HG03103 (cell line): ENCODE measurements around the gene ZBTB7B.

Source experiments
- ATAC-seq: cut with Tn5 transposase; IDR thresholded peaks from one replicate; pipeline ENCODE4 v1.9.1; 2021; ENCODE audit warnings: low read depth; ENCODE audit not compliant: unreplicated experiment

The ZBTB7B gene

DNA sequence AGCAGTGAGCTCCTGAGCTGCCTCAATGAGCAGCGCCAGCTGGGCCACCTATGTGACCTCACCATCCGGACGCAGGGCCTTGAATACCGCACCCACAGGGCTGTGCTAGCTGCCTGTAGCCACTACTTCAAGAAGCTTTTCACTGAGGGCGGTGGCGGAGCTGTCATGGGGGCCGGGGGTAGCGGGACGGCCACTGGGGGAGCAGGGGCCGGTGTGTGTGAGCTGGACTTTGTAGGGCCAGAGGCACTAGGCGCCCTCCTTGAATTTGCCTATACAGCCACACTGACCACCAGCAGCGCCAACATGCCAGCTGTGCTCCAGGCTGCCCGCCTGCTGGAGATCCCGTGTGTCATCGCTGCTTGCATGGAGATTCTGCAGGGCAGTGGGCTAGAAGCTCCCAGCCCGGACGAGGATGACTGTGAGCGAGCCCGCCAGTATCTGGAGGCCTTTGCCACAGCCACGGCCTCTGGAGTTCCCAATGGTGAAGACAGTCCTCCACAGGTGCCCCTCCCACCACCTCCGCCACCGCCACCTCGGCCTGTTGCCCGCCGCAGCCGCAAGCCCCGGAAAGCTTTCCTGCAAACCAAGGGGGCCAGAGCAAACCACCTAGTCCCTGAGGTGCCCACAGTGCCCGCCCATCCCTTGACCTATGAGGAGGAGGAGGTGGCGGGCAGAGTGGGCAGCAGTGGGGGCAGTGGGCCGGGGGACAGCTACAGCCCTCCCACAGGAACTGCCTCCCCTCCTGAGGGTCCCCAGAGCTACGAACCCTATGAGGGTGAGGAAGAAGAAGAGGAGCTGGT, 12.3 kb downstream of the ZBTB7B start:
- ATAC-seq = no peak

- ATAC-seq = no peak
Observed at GRCh38 chr1:155015527-155016230, 13.1 kb downstream of the ZBTB7B start.

GRCh38 chr1:155016231-155016831, 13.7 kb downstream of the ZBTB7B start:
- ATAC-seq = no peak

- peak; percentile 78 for ATAC-seq
Observed at GRCh38 chr1:155017041-155017945, 14.7 kb downstream of the ZBTB7B start.

DNA sequence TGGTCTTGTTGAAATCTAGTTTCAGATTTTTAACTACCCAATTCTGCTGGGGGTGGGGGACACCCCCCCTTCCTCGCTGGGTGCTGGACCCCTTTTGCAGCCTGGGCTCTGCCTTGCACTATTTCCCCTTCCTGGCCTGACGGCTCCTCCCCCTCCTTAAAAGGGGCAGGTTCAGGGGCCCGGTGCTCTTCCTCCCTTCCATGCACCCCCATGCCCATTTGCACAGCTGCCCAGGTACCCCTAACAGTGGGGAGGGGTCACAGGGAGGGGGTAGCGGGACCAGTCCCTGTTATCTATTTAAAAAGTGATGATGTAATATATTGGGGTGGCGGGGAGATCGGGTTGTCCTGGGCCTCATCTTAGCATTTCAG, 15.3 kb downstream of the ZBTB7B start:
- no peak for ATAC-seq

- no peak for ATAC-seq
Observed at GRCh38 chr1:155018617-155019348, 16.2 kb downstream of the ZBTB7B start.

GRCh38 chr1:155019377-155020245, 17.0 kb downstream of the ZBTB7B start:
- ATAC-seq = no peak

- ATAC-seq = no peak
Observed at GRCh38 chr1:155022136-155022926, 19.7 kb downstream of the ZBTB7B start.

DNA sequence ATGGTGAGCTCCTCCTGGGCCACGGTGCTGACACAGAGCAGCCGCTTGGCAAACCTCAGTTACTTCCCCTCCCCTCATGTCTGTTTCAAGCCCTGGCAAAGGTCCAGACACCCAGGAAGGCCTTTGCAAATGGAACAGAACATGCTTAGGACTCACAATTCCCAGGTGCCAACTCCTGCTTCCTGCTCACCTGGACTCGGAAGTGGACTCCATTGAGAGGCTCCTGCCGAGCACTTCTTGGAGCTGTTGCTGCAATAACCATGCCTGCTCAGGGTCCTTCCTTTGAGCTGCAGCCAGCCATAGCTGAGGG, 20.3 kb downstream of the ZBTB7B start:
- no peak for ATAC-seq

- ATAC-seq = no peak
Observed at GRCh38 chr1:155023627-155024026, 21.0 kb downstream of the ZBTB7B start.

GRCh38 chr1:155024315-155024714, 21.7 kb downstream of the ZBTB7B start:
- no peak for ATAC-seq

DNA sequence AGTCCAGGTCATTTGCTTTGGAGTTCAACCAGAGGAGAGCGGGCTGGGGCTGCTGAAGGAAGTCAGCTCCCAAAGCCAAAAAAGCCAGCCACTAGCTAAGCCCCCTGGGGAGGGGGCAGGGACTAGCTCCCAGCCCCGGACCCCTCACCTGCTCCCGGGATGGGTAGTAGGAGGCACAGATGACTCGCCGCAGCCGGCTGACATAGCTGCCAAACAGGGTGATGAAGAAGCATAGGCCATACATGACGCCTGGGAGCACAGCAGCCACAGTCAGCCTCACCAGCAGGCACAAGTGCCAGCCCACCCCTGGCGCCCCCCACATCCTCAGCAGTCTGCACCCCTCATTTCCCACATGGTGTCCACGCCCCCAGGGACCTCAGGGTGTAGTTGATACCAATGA, 23.6 kb downstream of the ZBTB7B start:
- no peak for ATAC-seq

GRCh38 chr1:155026588-155026987, 24.0 kb downstream of the ZBTB7B start:
- no peak for ATAC-seq

- ATAC-seq = no peak
Observed at GRCh38 chr1:155029513-155030242, 27.1 kb downstream of the ZBTB7B start.

GRCh38 chr1:155030243-155030795, 27.7 kb downstream of the ZBTB7B start:
- ATAC-seq = no peak

- no peak for ATAC-seq
Observed at GRCh38 chr1:155030899-155031298, 28.3 kb downstream of the ZBTB7B start.

DNA sequence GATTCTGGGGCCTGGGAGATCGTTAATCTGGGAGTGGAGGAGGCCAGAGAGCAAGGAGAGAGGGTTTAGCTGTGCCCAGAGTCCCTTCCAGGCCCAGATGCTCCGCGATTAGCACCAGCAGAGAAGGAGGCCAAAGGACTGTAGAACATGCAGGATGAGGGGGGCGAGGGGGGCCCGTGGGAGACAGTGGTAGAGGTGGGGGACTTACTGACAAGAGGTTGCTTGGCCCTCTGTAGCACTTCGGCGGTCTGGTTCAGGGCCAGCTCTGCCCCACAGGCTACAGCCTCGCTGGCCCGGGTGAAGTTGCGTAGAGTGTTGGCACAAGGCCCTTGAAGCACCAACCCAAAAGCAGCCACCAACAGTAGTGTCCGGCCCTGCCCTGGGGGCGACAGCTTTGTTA, 30.3 kb downstream of the ZBTB7B start:
- no peak for ATAC-seq

DNA sequence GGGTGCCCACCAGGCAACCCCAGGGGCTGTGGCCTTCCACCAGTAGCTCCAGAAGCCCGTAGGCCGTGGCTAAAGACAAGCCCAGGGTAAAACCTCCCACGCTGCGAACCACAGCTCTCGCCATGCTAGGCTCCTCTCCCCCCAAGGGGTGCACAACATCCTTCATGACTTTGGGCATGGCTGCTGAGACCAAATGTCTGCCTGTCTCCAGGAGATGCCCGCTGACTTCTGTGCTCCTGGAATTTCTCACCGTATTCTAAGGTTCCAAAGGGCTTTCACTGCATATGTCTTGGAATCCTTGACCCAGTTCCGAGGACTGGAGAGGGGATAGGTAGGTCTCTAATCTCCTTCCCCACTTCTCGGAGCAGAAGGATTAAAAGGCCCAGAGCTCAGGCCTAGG, 30.9 kb downstream of the ZBTB7B start, which contains the start of the genes DCST1 and DCST2:
Gene DCST1, plus strand, starts transcription at position 301 of the 400 bp plus-strand sequence. CDS start 213 bp downstream, outside the sequence.
Gene DCST2, minus strand, starts transcription at position 258 of the 400 bp plus-strand sequence. Its CDS starts 80 bp downstream, at position 178.
- ATAC-seq = no peak
